SK-N-SH (cell line): ENCODE data around the gene REPS2. TPM values are rescaled to one million over a fixed set of nuclear protein-coding genes. Genes with fewer than 3 reads are reported as not detected.

Source experiments
- CTCF ChIA-PET: fragments of 300-600, 350-600 bp; formaldehyde crosslinking; extraction: SDS; loops from one replicate; lab custom pipeline; 2021; lab: Yijun Ruan, JAX
- POLR2A ChIA-PET: fragments of 350-600 bp; sonication (Branson Sonifier 250); formaldehyde crosslinking; extraction: SDS; loops from one replicate; lab custom pipeline; 2020; ENCODE audit warnings: antibody characterized with exemption, inconsistent platforms; lab: Yijun Ruan, JAX
- DNase-seq: peaks from one replicate; pipeline ENCODE4 v3.0.0; 2012
- H2AFZ ChIP-seq: fragments of 200-600 bp; sonication (generic); 2 replicates; pipeline ENCODE4 v1.8.1; 2016; ENCODE audit warnings: antibody characterized with exemption, mild to moderate bottlenecking, low read depth
- H3F3A ChIP-seq: fragments of 200-600 bp; sonication (generic); replicated peaks from 2 replicates; pipeline ENCODE3; 2016; ENCODE audit warnings: antibody characterized with exemption, mild to moderate bottlenecking; ENCODE audit not compliant: insufficient read depth
- H3K27ac ChIP-seq, 2 experiments: fragments of 200-500 bp in 1 of 2; fragments of 200-600 bp in 1 of 2; sonication (Bioruptor generic) in 1 of 2; sonication (generic), shearing (Covaris generic) in 1 of 2; 2 replicates each; pipeline versions ENCODE4 v1.5.1 to v1.6.1; 2014 to 2016; ENCODE audit warnings: low read depth in 2 of 2, inconsistent platforms in 1 of 2, low read length in 1 of 2, mild to moderate bottlenecking in 1 of 2, mixed read lengths in 1 of 2
- H3K27me3 ChIP-seq: fragments of 200-600 bp; sonication (generic), shearing (Covaris generic); 2 replicates; pipeline ENCODE4 v1.6.1; 2016; ENCODE audit warnings: mixed run types; ENCODE audit not compliant: insufficient read depth
- H3K36me3 ChIP-seq, 2 experiments: fragments of 200-500 bp in 1 of 2; fragments of 200-600 bp in 1 of 2; sonication (Bioruptor generic) in 1 of 2; sonication (generic) in 1 of 2; replicated peaks in 1 of 2; 2 replicates each; pipeline versions ENCODE3 to v1.5.1; 2014 to 2016; ENCODE audit warnings: low read length in 1 of 2, mild to moderate bottlenecking in 1 of 2; ENCODE audit not compliant: insufficient read depth in 2 of 2, control insufficient read depth in 1 of 2
- H3K4me1 ChIP-seq, 2 experiments: fragments of 200-500 bp in 1 of 2; fragments of 200-600 bp in 1 of 2; sonication (Bioruptor generic) in 1 of 2; sonication (generic), shearing (Covaris generic) in 1 of 2; 2 replicates each; pipeline versions ENCODE4 v1.5.1 to v1.6.1; 2014 to 2016; ENCODE audit warnings: low read depth in 1 of 2, low read length in 1 of 2, mixed run types in 1 of 2; ENCODE audit not compliant: insufficient read depth in 2 of 2, control insufficient read depth in 1 of 2
- H3K4me2 ChIP-seq: fragments of 200-600 bp; sonication (generic), shearing (Covaris generic); 2 replicates; pipeline ENCODE4 v1.6.1; 2017; ENCODE audit warnings: mixed run types
- H3K4me3 ChIP-seq, 2 experiments: fragments of 200-500 bp in 1 of 2; fragments of 200-600 bp in 1 of 2; sonication (Bioruptor generic) in 1 of 2; sonication (generic), shearing (Covaris generic) in 1 of 2; 2 replicates each; pipeline versions ENCODE4 v1.5.1 to v1.8.1; 2014 to 2016; ENCODE audit warnings: low read depth in 2 of 2, inconsistent platforms in 1 of 2, low read length in 1 of 2, mild to moderate bottlenecking in 1 of 2, mixed read lengths in 1 of 2, moderate library complexity in 1 of 2
- H3K79me2 ChIP-seq: fragments of 200-600 bp; sonication (generic); 2 replicates; pipeline ENCODE4 v1.8.1; 2017; ENCODE audit warnings: mild to moderate bottlenecking; ENCODE audit not compliant: insufficient read depth
- H3K9ac ChIP-seq: fragments of 200-600 bp; sonication (generic); 2 replicates; pipeline ENCODE4 v1.6.1; 2017; ENCODE audit warnings: mixed run types
- H3K9me2 ChIP-seq: fragments of 200-600 bp; sonication (generic); 2 replicates; pipeline ENCODE4 v1.6.1; 2017; ENCODE audit warnings: mixed run types
- H3K9me3 ChIP-seq: fragments of 200-600 bp; sonication (generic); 2 replicates; pipeline ENCODE4 v1.6.1; 2017; ENCODE audit warnings: mixed run types, mild to moderate bottlenecking, moderate library complexity
- H4K20me1 ChIP-seq: fragments of 200-600 bp; sonication (generic); 2 replicates; pipeline ENCODE4 v1.6.1; 2017; ENCODE audit warnings: mild to moderate bottlenecking, mixed run types; ENCODE audit not compliant: insufficient read depth
- EP300 ChIP-seq, 2 experiments: IDR thresholded peaks; 2 replicates each; pipeline versions ENCODE4 v1.4.0 to v1.6.1; 2012; ENCODE audit warnings: borderline replicate concordance in 1 of 2, low read depth in 1 of 2, low read length in 1 of 2
- FOSL2 ChIP-seq: IDR thresholded peaks from 2 replicates; pipeline ENCODE4 v1.4.0; 2012; ENCODE audit warnings: low read depth, mild to moderate bottlenecking, moderate library complexity, borderline replicate concordance
- FOXJ3 ChIP-seq: sonication (generic); formaldehyde crosslinking; IDR thresholded peaks from 2 replicates; pipeline ENCODE4 v1.5.1; 2020; ENCODE audit warnings: mild to moderate bottlenecking, missing genetic modification reagents
- GABPA ChIP-seq: IDR thresholded peaks from 2 replicates; pipeline ENCODE4 v1.4.0; 2012; ENCODE audit warnings: low read depth, mild to moderate bottlenecking
- GATA2 ChIP-seq: sonication (generic); formaldehyde crosslinking; IDR thresholded peaks from 2 replicates; pipeline ENCODE4 v1.5.0; 2020; ENCODE audit warnings: mild to moderate bottlenecking, missing genetic modification reagents
- JUND ChIP-seq: IDR thresholded peaks from 2 replicates; pipeline ENCODE4 v1.4.0; 2012
- MAX ChIP-seq: IDR thresholded peaks from 2 replicates; pipeline ENCODE4 v1.4.0; 2012; ENCODE audit warnings: low read depth
- MEF2A ChIP-seq: IDR thresholded peaks from 2 replicates; pipeline ENCODE4 v1.4.0; 2012; ENCODE audit warnings: low read depth, borderline replicate concordance
- POLR2AphosphoS5 ChIP-seq: IDR thresholded peaks from 2 replicates; pipeline ENCODE4 v1.6.1; 2012; ENCODE audit warnings: low read depth, low read length
- RAD21 ChIP-seq: IDR thresholded peaks from 2 replicates; pipeline ENCODE4 v1.6.1; 2012; ENCODE audit warnings: mild to moderate bottlenecking, low read length
- RCOR1 ChIP-seq: fragments of 150-350 bp; IDR thresholded peaks from 2 replicates; pipeline ENCODE4 v1.6.1; 2017; ENCODE audit warnings: antibody characterized with exemption, low read length
- SIN3A ChIP-seq: IDR thresholded peaks from 2 replicates; pipeline ENCODE4 v1.6.1; 2012; ENCODE audit warnings: low read depth, mild to moderate bottlenecking, low read length, moderate library complexity, borderline replicate concordance
- TEAD4 ChIP-seq: IDR thresholded peaks from 2 replicates; pipeline ENCODE4 v1.4.0; 2012; ENCODE audit warnings: mild to moderate bottlenecking, borderline replicate concordance; ENCODE audit not compliant: insufficient read depth
- USF1 ChIP-seq: IDR thresholded peaks from 2 replicates; pipeline ENCODE4 v1.4.0; 2012; ENCODE audit warnings: low read depth, borderline replicate concordance
- YY1 ChIP-seq: IDR thresholded peaks from 2 replicates; pipeline ENCODE4 v1.4.0; 2012; ENCODE audit warnings: low read depth, mild to moderate bottlenecking
- WGBS: methylation state at CpG from one replicate; pipeline ENCODE4 v1.1.6; 2017; ENCODE audit warnings: low lambda C conversion rate; 5-methylcytosine and 5-hydroxymethylcytosine counted together
- polyA plus RNA-seq, 3 experiments: library from polyadenylated mRNA; depleted of rRNA; stranded (reverse); fragments of >200 nt; gene quantifications; 2 replicates each; pipeline ENCODE4 v1.2.3, GENCODE V29; 2012
- TF ChIP-seq, protein P1 (sequence below): IDR thresholded peaks from 2 replicates; pipeline ENCODE4 v1.6.1; 2012; ENCODE audit warnings: mild to moderate bottlenecking, low read depth, low read length, moderate library complexity

Gene REPS2
- polyA plus RNA-seq, 1 of the 3 experiments (the other 2 are of a cell fraction), result 0.62 TPM

DNA sequence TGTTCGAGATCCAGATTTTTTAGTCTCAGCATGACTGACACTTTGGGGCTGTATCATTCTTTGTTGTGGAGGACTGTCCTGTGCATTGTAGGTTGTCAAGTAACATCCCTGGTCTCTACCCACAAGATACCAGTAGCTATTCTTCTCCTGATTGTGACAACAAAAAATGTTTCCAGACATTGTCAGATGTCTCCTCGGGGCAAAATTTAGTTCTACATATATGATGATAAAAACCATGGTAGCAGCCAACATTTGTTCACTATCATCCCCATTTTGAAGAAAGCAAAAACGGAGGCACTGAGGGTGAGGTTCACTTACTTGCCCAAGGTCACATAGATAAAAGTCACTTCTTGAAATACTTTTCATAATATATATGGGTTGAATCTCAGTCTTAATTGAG, 11.3 kb downstream of the REPS2 start:
- Histone ChIP-seq H3K9me2 (no peaks in the 10 kb centered on the region), H3K4me2 (no peak overlapping the region), H3K27me3 (no peaks in the 10 kb centered on the region), H3K79me2 (no peaks in the 10 kb centered on the region), H3K9ac (no peak overlapping the region), H3K4me3 (no peak overlapping the region), H2AFZ (no peak overlapping the region), H4K20me1 (no peaks in the 10 kb centered on the region), H3K36me3 (no peaks in the 10 kb centered on the region), H3K9me3 (no peaks in the 10 kb centered on the region), H3K27ac (no peak overlapping the region), H3F3A (no peaks in the 10 kb centered on the region), H3K4me1 (peaks cover 0 to 2% of the 10 kb centered on the region in 2 experiments; a peak in 1 of 4 replicates)
- no peak for DNase-seq
- ChIA-PET POLR2A (no interaction called here), CTCF (interaction anchor here (1.1 to 1.6 kb wide), 2 partner anchors 75 to 89 kb away, joined by 3 to 4 read pairs; no protein-coding TSS in a partner anchor)
- 18% methylated on average over 3 of the region's 3 CpGs for WGBS
- TF ChIP-seq SIN3A (no peak), USF1 (no peak), YY1 (no peak), FOXJ3 (CRISPR knock-in tag) (no peak), JUND (no peak), GABPA (no peak), MEF2A (no peak), FOSL2 (no peak), GATA2 (CRISPR knock-in tag) (no peak), TEAD4 (no peak), RAD21 (no peak), RCOR1 (no peak), MAX (no peak), EP300 (IDR thresholded peaks at IDR 0.05; ENCODE audit: borderline replicate concordance in 1 of 2, low read depth in 1 of 2, low read length in 1 of 2) (no peak), POLR2AphosphoS5 (no peak)
- TF ChIP-seq, protein P1, sequence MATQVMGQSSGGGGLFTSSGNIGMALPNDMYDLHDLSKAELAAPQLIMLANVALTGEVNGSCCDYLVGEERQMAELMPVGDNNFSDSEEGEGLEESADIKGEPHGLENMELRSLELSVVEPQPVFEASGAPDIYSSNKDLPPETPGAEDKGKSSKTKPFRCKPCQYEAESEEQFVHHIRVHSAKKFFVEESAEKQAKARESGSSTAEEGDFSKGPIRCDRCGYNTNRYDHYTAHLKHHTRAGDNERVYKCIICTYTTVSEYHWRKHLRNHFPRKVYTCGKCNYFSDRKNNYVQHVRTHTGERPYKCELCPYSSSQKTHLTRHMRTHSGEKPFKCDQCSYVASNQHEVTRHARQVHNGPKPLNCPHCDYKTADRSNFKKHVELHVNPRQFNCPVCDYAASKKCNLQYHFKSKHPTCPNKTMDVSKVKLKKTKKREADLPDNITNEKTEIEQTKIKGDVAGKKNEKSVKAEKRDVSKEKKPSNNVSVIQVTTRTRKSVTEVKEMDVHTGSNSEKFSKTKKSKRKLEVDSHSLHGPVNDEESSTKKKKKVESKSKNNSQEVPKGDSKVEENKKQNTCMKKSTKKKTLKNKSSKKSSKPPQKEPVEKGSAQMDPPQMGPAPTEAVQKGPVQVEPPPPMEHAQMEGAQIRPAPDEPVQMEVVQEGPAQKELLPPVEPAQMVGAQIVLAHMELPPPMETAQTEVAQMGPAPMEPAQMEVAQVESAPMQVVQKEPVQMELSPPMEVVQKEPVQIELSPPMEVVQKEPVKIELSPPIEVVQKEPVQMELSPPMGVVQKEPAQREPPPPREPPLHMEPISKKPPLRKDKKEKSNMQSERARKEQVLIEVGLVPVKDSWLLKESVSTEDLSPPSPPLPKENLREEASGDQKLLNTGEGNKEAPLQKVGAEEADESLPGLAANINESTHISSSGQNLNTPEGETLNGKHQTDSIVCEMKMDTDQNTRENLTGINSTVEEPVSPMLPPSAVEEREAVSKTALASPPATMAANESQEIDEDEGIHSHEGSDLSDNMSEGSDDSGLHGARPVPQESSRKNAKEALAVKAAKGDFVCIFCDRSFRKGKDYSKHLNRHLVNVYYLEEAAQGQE, result no peak
- TF ChIP-seq, all 33 proteins: peak for 0
